Activated T-cell treated with anti-CD3 and anti-CD28 coated beads, Interleukin-2, amount 50 U/mL, for 24 hours (primary cell): ENCODE measurements around the gene FANCC.

Source experiments
- DNase-seq: peaks from one replicate; pipeline ENCODE4 v3.0.0-alpha.2; 2020
- H3K27ac Mint-ChIP-seq: 2 replicates; pipeline ENCODE4 v1.8.0; 2020; ENCODE audit warnings: mild to moderate bottlenecking, mixed read lengths
- H3K27me3 Mint-ChIP-seq: 2 replicates; pipeline ENCODE4 v1.8.0; 2020; ENCODE audit warnings: mixed read lengths
- H3K36me3 Mint-ChIP-seq: 2 replicates; pipeline ENCODE4 v1.8.0; 2020; ENCODE audit warnings: low read depth, mixed read lengths
- H3K4me1 Mint-ChIP-seq: 2 replicates; pipeline ENCODE4 v1.8.0; 2020; ENCODE audit warnings: low read depth, mixed read lengths
- H3K4me3 Mint-ChIP-seq: 2 replicates; pipeline ENCODE4 v1.8.0; 2020; ENCODE audit warnings: mild to moderate bottlenecking, moderate library complexity, mixed read lengths
- H3K9me3 Mint-ChIP-seq: 2 replicates; pipeline ENCODE4 v1.8.0; 2020; ENCODE audit warnings: mixed read lengths

FANCC gene

GRCh38 chr9:95132366-95133324, 184.9 kb downstream of the FANCC start:
- Mint-ChIP-seq H3K27ac (no peak overlapping the region), H3K4me3 (no peak overlapping the region), H3K9me3 (no peaks in the 10 kb centered on the region), H3K27me3 (no peaks in the 10 kb centered on the region), H3K4me1 (no peaks in the 10 kb centered on the region), H3K36me3 (peaks cover 8% of the 10 kb centered on the region)
- DNase-seq: no peak

GRCh38 chr9:95131023-95131943, 186.2 kb downstream of the FANCC start:
- no peaks in the 10 kb centered on the region for H3K27me3 Mint-ChIP-seq
- no peak overlapping the region for H3K27ac Mint-ChIP-seq
- peak; percentile 64 for DNase-seq
- no peak overlapping the region for H3K4me3 Mint-ChIP-seq
- H3K9me3 Mint-ChIP-seq: no peaks in the 10 kb centered on the region
- H3K4me1 Mint-ChIP-seq: peaks cover 2% of the 10 kb centered on the region
- peaks cover 8% of the 10 kb centered on the region for H3K36me3 Mint-ChIP-seq

- no peaks in the 10 kb centered on the region for H3K27me3 Mint-ChIP-seq
- no peak overlapping the region for H3K4me3 Mint-ChIP-seq
- H3K4me1 Mint-ChIP-seq: peaks cover 2% of the 10 kb centered on the region
- H3K27ac Mint-ChIP-seq: no peak overlapping the region
- H3K36me3 Mint-ChIP-seq: peaks cover 7% of the 10 kb centered on the region
- no peaks in the 10 kb centered on the region for H3K9me3 Mint-ChIP-seq
- DNase-seq: no peak
These were observed 187.0 kb downstream of the FANCC start for GRCh38 chr9:95130484-95130883.

GRCh38 chr9:95129476-95130291, 187.8 kb downstream of the FANCC start:
- DNase-seq: no peak
- no peak overlapping the region for H3K4me3 Mint-ChIP-seq
- no peak overlapping the region for H3K27ac Mint-ChIP-seq
- H3K9me3 Mint-ChIP-seq: no peaks in the 10 kb centered on the region
- peaks cover 6% of the 10 kb centered on the region for H3K36me3 Mint-ChIP-seq
- H3K27me3 Mint-ChIP-seq: no peaks in the 10 kb centered on the region
- peaks cover 2% of the 10 kb centered on the region for H3K4me1 Mint-ChIP-seq

- no peak overlapping the region for H3K27ac Mint-ChIP-seq
- H3K36me3 Mint-ChIP-seq: peaks cover 14% of the 10 kb centered on the region
- no peaks in the 10 kb centered on the region for H3K27me3 Mint-ChIP-seq
- H3K4me3 Mint-ChIP-seq: no peak overlapping the region
- DNase-seq: no peak
- H3K9me3 Mint-ChIP-seq: no peaks in the 10 kb centered on the region
- peaks cover 2% of the 10 kb centered on the region for H3K4me1 Mint-ChIP-seq
These were observed 189.4 kb downstream of the FANCC start for GRCh38 chr9:95128177-95128524.

GRCh38 chr9:95127249-95128176, 190.0 kb downstream of the FANCC start:
- peaks cover 14% of the 10 kb centered on the region for H3K36me3 Mint-ChIP-seq
- peaks cover 2% of the 10 kb centered on the region for H3K4me1 Mint-ChIP-seq
- DNase-seq: peak; percentile 82
- no peaks in the 10 kb centered on the region for H3K27me3 Mint-ChIP-seq
- H3K27ac Mint-ChIP-seq: no peak overlapping the region
- no peak overlapping the region for H3K4me3 Mint-ChIP-seq
- no peaks in the 10 kb centered on the region for H3K9me3 Mint-ChIP-seq

- H3K27ac Mint-ChIP-seq: no peak overlapping the region
- H3K4me3 Mint-ChIP-seq: no peak overlapping the region
These were observed 190.8 kb downstream of the FANCC start for GRCh38 chr9:95126739-95127138.

GRCh38 chr9:95125652-95126051, 191.9 kb downstream of the FANCC start:
- Mint-ChIP-seq H3K36me3 (peaks cover 14% of the 10 kb centered on the region), H3K27me3 (no peaks in the 10 kb centered on the region), H3K4me1 (peaks cover 2% of the 10 kb centered on the region), H3K9me3 (no peaks in the 10 kb centered on the region), H3K27ac (no peak overlapping the region), H3K4me3 (no peak overlapping the region)
- DNase-seq: no peak

More at GRCh38 chr9:95126739-95127138, 190.8 kb downstream of the FANCC start:
- Mint-ChIP-seq H3K4me1 (peaks cover 2% of the 10 kb centered on the region), H3K9me3 (no peaks in the 10 kb centered on the region), H3K27me3 (no peaks in the 10 kb centered on the region), H3K36me3 (peaks cover 14% of the 10 kb centered on the region)
- DNase-seq: no peak

- Mint-ChIP-seq H3K4me1 (peaks cover 2% of the 10 kb centered on the region), H3K27ac (no peak overlapping the region), H3K4me3 (no peak overlapping the region), H3K27me3 (no peaks in the 10 kb centered on the region), H3K36me3 (peaks cover 14% of the 10 kb centered on the region), H3K9me3 (no peaks in the 10 kb centered on the region)
- DNase-seq: no peak
These were observed 192.7 kb downstream of the FANCC start for GRCh38 chr9:95124582-95125367.

GRCh38 chr9:95120781-95121370, 196.6 kb downstream of the FANCC start:
- no peak for DNase-seq
- Mint-ChIP-seq H3K36me3 (peaks cover 14% of the 10 kb centered on the region), H3K27me3 (no peaks in the 10 kb centered on the region), H3K9me3 (no peaks in the 10 kb centered on the region), H3K27ac (no peak overlapping the region), H3K4me1 (no peaks in the 10 kb centered on the region), H3K4me3 (no peak overlapping the region)

GRCh38 chr9:95118596-95118995, 198.9 kb downstream of the FANCC start:
- no peak overlapping the region for H3K27ac Mint-ChIP-seq
- no peak for DNase-seq
- H3K4me1 Mint-ChIP-seq: no peaks in the 10 kb centered on the region

GRCh38 chr9:95116808-95117204, 200.7 kb downstream of the FANCC start:
- H3K36me3 Mint-ChIP-seq: peaks cover 19% of the 10 kb centered on the region

More at GRCh38 chr9:95118596-95118995, 198.9 kb downstream of the FANCC start:
- Mint-ChIP-seq H3K27me3 (no peaks in the 10 kb centered on the region), H3K9me3 (no peaks in the 10 kb centered on the region), H3K36me3 (peaks cover 6% of the 10 kb centered on the region), H3K4me3 (no peak overlapping the region)

More at GRCh38 chr9:95116808-95117204, 200.7 kb downstream of the FANCC start:
- no peaks in the 10 kb centered on the region for H3K9me3 Mint-ChIP-seq
- no peak for DNase-seq
- peak overlapping the region; percentile 11 for H3K27ac Mint-ChIP-seq
- H3K4me3 Mint-ChIP-seq: no peak overlapping the region
- no peaks in the 10 kb centered on the region for H3K27me3 Mint-ChIP-seq
- H3K4me1 Mint-ChIP-seq: no peaks in the 10 kb centered on the region
